Epithelial cell of proximal tubule (primary cell): Measurements from ENCODE around the gene FKBP1A. TPM values are rescaled to one million over a fixed set of nuclear protein-coding genes. Genes with fewer than 3 reads are reported as not detected.

Experiments used
- DNase-seq: peaks from one replicate; pipeline ENCODE4 v3.0.0-alpha.2; 2011; ENCODE audit warnings: low read depth
- H3K4me3 ChIP-seq: 2 replicates; pipeline ENCODE4 v1.5.1; 2011; ENCODE audit warnings: low read depth, mild to moderate bottlenecking, low read length
- total RNA-seq: library from RNA; depleted of rRNA; stranded (reverse); fragments of >200 nt; gene quantifications from 2 replicates; pipeline ENCODE4 v1.2.3, GENCODE V29; 2015
- TF ChIP-seq, protein P1 (sequence below): conservative IDR thresholded peaks from 2 replicates; pipeline ENCODE4 v1.5.1; 2012; ENCODE audit warnings: low read depth, mild to moderate bottlenecking, low read length

FKBP1A gene
- total RNA-seq, 1 donor from 2014 or later = 188 TPM

DNA sequence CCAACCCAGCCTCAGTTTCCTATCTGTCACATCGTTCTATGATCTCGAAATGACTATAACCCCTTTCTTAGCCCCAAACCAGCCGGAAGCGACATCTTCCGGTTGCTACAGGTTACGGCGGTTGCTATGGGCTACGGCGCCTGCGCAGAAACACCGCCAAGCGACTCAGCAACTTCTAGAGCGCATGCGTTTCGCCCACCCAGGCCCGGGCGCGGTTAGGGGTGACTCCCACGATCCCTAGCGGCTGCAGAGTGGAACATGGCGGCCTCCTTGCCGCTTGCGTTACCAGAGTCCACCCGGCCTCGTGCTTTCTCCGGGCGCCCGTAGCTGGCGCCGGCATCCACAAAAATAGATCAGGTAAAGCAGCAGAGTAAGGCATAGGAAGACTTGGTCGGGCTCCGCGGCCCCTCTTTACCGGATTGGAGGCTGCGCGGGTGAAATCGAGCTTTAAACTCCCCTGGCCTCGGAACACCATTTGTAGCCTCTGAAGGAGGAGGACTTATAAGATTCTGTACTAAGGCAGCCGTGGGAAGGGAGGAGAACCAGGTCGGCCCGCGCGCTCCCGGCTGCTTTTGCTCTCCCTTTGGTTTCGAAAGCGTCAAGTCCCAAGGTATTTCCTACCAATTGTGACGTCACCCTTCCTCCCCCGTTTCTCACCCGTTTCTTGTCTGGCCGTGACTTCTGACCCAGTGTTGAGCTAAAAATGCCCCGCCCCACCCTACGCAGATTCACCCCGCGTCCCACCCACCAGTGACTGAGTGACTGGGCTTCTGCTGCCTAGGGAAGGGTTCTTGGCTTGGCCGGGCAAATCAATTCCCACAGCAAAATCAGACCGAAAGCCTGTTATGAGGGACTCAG, 67.5 kb downstream of the FKBP1A start:
- TF ChIP-seq, protein P1, sequence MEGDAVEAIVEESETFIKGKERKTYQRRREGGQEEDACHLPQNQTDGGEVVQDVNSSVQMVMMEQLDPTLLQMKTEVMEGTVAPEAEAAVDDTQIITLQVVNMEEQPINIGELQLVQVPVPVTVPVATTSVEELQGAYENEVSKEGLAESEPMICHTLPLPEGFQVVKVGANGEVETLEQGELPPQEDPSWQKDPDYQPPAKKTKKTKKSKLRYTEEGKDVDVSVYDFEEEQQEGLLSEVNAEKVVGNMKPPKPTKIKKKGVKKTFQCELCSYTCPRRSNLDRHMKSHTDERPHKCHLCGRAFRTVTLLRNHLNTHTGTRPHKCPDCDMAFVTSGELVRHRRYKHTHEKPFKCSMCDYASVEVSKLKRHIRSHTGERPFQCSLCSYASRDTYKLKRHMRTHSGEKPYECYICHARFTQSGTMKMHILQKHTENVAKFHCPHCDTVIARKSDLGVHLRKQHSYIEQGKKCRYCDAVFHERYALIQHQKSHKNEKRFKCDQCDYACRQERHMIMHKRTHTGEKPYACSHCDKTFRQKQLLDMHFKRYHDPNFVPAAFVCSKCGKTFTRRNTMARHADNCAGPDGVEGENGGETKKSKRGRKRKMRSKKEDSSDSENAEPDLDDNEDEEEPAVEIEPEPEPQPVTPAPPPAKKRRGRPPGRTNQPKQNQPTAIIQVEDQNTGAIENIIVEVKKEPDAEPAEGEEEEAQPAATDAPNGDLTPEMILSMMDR = peak; percentile 3
- H3K4me3 ChIP-seq = peak overlapping the region; percentile 86
- DNase-seq = peak; percentile 80

- TF ChIP-seq, protein P1 = no peak
- DNase-seq = no peak
- H3K4me3 ChIP-seq = peak overlapping the region; percentile 86
Observed at GRCh38 chr20:1324598-1325172, 68.2 kb downstream of the FKBP1A start.

GRCh38 chr20:1323830-1324597, 68.8 kb downstream of the FKBP1A start:
- DNase-seq = no peak
- no peak overlapping the region for H3K4me3 ChIP-seq
- TF ChIP-seq, protein P1 = no peak

- TF ChIP-seq, protein P1 = no peak
- DNase-seq = no peak
- H3K4me3 ChIP-seq = no peak overlapping the region
Observed at GRCh38 chr20:1323256-1323655, 69.6 kb downstream of the FKBP1A start.

GRCh38 chr20:1322511-1323245, 70.2 kb downstream of the FKBP1A start:
- H3K4me3 ChIP-seq = no peak overlapping the region
- TF ChIP-seq, protein P1 = no peak
- DNase-seq = no peak

DNA sequence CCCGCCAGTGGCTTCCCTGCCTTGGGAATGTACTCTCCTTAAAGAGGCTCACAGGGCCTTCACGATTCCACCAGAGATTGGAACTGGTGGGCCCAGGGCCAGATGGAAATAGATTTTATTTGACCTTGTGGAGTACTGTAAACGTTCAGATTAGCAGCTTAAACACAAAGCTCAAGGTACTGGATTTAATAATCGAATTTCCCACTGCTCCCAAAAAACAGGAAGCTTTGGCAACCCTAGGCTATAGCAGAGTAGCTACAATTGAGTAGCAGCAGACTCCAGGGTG, 71.3 kb downstream of the FKBP1A start:
- DNase-seq = no peak
- TF ChIP-seq, protein P1 = no peak
- no peak overlapping the region for H3K4me3 ChIP-seq
